Heart left ventricle (tissue), 13 donors: Measurements from ENCODE around the gene GSAP.
"Not testable (repeated sequence)": the region's sequence is repeated elsewhere in the genome, so short reads cannot be mapped to it uniquely, and the experiment has no call there.

ENCODE experiments used
- CTCF ChIP-seq, 12 donors: fragments of 200-600 bp; sonication (generic) in 4 of 12; IDR thresholded peaks; one replicate each; pipeline versions ENCODE4 v1.5.0 to v1.8.0; 2018 to 2022; ENCODE audit warnings: antibody characterized with exemption in 12 of 12, mild to moderate bottlenecking in 5 of 12
- POLR2A ChIP-seq, 2 donors: fragments of 450-650 bp; IDR thresholded peaks; one replicate each; pipeline ENCODE4 v1.6.1; 2017; ENCODE audit warnings: antibody characterized with exemption in 2 of 2, mild to moderate bottlenecking in 2 of 2, moderate library complexity in 2 of 2
- donor health status: ischemic (EF 13 %, LVEDD 7.1; RV severe dilation, severe dysfunction).
- donor health status: DM: no; HTN: yes; CAD: no.
- donor health status: DM: no; HTN: no; CAD: no.
- donor health status: ischemic (EF 25% LVEDD 6.9; RV normal size, moderate dysfunction).
- donor health status: ischemic (EF 25% LVEDD 5.7; RV mildly dilated, moderate dysfunction).
- donor health status: ischemic (EF 35%, LVEDD 5.7; RV mildly dilated, moderate dysfunction).
- donor health status: nonischemic (EF 11% LVEDD 7.7; RV severe dilation, severe dysfunction).
- donor health status: DM: yes; HTN: yes; CAD: no.
- donor health status: PGD.
- donor health status: ischemic (EF 29% LVEDD 5.4; RV normal size, mild dysfunction).
- donor health status: nonischemic (EF 23%, LVEDD 6.1; RV moderate dilation, normal function).

GRCh38 chr7:77334039-77334438, 82.1 kb downstream of the GSAP start:
- not testable (repeated sequence) for TF ChIP-seq CTCF, POLR2A (IDR thresholded peaks at IDR 0.05)
